Measurements from ENCODE around the gene SETD7.
A peak's percentile ranks its signal among the peaks of the same experiment; 100 is the strongest.
"Not testable (repeated sequence)": the region's sequence is repeated elsewhere in the genome, so short reads cannot be mapped to it uniquely, and the experiment has no call there.

The SETD7 gene

GRCh38 chr4:139465922-139466321 is 90.1 kb downstream of the SETD7 start:
- DNase-seq (ENCODE audit: low spot score): no peak

GRCh38 chr4:139464512-139464911 is 91.5 kb downstream of the SETD7 start:
- not testable (repeated sequence) for DNase-seq (ENCODE audit: low spot score)

- DNase-seq (ENCODE audit: low spot score): no peak
Observed at GRCh38 chr4:139461022-139461628, 94.9 kb downstream of the SETD7 start.

GRCh38 chr4:139460565-139460964 is 95.5 kb downstream of the SETD7 start:
- no peak for DNase-seq (ENCODE audit: low spot score)

GRCh38 chr4:139458999-139459398 is 97.0 kb downstream of the SETD7 start:
- no peak for DNase-seq (ENCODE audit: low spot score)

DNA sequence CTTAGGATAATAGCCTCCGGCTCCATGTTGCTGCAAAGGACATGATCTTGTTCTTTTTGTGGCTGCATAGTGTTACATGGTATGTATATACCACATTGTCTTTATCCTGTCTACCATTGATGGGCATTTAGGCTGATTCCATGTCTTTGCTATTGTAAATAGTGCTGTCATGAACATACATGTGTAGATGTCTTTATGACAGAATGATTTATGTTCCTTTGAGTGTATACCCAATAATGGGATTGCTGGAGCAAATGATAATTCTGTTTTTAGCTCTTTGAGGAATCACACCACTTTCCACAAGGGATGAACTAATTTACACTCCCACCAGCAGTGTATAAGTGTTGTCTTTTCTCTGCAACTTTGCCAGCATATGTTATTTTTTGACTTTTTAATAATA is 97.5 kb downstream of the SETD7 start:
- no peak for DNase-seq (ENCODE audit: low spot score)

DNA sequence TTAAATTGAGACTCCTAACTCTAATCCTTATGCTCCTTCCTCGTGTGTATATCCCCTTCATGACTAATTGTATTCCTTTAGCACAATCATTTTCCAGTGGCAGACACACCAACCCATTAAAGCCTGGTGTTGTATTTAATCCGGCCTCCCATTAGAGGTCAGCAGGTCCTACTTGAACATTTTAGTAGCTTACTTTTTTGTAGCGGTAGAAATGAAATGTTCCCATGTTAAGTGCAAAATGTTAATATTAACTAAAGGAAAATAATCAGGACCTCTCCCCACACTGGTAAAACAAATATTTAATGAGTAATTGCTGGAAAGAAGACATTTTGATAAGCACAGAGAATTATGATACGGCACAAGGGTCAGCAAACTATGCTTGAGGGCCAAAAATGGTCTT is 98.7 kb downstream of the SETD7 start:
- DNase-seq (ENCODE audit: low spot score): no peak

DNA sequence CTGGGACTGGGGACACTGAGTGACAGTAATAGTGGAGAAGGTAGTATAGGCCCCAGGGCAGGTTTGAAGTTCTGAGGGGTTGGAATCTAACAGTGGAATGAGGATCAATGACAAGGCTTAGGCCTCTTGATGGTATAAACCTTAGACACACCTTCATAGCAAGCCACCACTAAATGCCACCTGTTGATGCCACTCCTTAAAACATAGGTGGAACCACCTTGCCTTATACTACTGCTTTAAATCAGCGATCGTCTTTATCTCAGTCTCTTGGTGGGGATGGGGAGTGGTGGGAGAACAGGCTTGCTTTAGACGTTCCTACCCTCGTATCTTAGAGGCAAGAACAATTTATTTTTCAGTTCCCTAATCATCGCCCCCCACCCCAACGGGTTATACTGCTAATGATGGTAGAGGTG is 100.9 kb downstream of the SETD7 start:
- peak; percentile 20 for DNase-seq (ENCODE audit: low spot score)

DNA sequence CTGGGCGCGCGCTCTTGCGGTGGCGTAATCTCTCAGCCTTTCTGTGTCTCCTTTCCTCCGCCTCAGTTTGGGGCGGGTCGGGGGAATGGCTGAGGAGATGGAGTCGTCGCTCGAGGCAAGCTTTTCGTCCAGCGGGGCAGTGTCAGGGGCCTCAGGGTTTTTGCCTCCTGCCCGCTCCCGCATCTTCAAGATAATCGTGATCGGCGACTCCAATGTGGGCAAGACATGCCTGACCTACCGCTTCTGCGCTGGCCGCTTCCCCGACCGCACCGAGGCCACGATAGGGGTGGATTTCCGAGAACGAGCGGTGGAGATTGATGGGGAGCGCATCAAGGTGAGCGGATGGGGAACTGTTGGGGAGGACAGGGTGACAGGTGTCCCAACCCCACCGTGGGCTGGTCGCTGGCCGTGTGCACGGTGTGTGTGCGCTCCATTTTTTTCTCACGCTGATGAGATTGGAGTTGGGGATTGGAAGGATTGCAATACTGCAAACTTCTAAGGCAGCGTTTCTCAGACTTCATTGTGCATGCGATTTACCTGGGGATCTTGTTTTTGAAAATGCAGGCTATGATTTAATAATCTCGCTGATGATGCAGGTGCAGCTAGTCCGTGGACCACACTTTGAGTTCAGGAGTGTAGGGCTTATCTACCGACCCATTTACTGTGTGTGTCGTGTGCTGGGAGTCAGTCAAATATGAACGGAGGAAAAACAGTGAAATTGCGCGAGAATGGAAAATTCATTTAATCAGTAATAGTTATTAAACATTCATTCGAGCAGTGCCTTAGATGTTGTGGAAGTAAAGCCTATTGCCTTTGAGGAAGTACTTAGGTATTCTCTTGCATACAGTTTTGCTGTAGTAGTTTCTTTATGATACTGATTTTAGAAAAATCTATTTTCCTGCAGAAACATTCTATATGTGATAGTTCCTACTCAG is 101.6 kb downstream of the SETD7 start, which contains the start of gene RAB33B:
Gene RAB33B (plus strand): TSS at position 11 of the 935 bp plus-strand sequence. CDS start 75 bp downstream, at position 86.
- peak; percentile 33 for DNase-seq (ENCODE audit: low spot score)

DNA sequence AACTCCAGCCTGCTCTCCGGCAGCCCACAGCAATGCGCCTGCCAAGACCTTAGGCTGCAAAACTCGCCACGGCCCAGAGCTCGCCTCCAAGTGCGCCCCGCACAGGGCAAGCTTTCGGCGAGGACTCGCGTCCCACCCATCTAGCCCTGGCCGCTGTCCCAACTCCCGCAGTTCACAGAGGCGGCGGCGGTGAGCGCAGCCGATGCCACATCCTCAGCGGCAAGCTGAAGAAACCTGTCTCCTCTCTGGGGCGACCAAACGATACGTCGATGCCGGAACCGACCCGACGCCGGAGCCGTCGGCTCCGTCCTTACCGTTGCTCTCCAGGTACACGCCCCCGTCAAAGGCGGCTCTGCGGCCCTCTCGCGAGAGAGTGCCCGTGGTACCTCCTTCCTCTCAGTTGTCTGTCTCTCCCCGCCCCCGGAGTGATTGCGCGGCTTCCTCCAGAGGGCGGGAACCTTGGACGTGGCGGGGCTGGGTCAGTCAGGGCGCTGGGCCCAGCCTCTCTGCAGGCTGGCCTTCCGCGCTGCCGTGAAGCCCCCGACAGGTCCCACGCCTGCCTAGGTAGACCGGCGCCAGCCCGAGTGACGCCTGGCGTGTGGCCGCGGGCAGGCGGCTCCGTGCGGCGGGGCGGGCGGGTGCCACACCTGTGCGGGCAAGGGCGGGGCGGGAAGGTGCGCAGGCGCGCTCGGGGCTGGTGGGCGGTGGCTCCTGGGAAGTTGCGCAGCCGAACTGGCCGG is 102.5 kb downstream of the SETD7 start:
- DNase-seq (ENCODE audit: low spot score): peak; percentile 95

GRCh38 chr4:139453041-139453370 is 103.0 kb downstream of the SETD7 start:
- DNase-seq (ENCODE audit: low spot score): peak; percentile 82

- DNase-seq (ENCODE audit: low spot score): no peak
Observed at GRCh38 chr4:139451997-139452396, 104.0 kb downstream of the SETD7 start.

DNA sequence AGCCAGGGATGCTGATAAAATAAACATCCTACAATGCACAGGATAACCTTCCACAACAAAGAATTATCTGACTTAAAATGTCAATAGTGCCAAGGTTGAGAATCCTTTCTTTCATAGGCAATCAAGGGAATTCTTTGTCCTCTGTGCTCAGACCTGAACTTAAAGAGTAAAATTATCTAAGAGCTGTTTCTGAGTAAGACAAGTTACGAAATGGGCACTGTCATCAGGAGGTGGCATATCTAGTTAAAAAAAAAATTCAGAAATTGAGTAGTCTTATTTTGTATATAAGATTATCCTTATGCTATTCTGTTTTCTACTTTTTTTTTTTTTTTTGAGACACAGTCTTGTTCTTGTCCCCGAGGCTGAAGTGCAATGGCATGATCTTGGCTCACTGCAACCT is 105.4 kb downstream of the SETD7 start:
- no peak for DNase-seq (ENCODE audit: low spot score)

DNA sequence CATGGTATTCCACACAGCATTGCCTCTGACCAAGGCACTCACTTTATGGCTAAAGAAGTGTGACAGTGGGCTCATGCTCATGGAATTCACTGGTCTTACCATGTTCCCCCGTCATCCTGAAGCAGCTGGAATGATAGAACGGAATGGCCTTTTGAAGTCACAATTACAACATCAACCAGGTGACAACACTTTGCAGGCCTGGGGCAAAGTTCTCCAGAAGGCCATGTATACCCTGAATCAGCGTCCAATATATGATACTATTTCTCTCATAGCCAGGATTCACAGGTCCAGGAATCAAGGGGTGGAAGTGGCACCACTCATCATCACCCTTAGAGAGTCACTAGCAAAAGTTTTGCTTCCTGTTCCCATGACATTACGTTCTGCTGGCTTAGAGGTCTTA is 108.9 kb downstream of the SETD7 start:
- DNase-seq (ENCODE audit: low spot score): not testable (repeated sequence)

Data from SW480 (cell line).